Measurements from ENCODE around the gene SERGEF. TPM values are rescaled to one million over a fixed set of nuclear protein-coding genes. Genes with fewer than 3 reads are reported as not detected.

Gene SERGEF
- 18.1 and 19.4 TPM in 2 replicates for total RNA-seq (2012; rRNA removed)
- 12.2 and 12.9 TPM in 2 replicates for polyA plus RNA-seq (2012; rRNA removed)
- 9.4 and 13.1 TPM in 2 replicates for polyA plus RNA-seq (2012; cell fraction: cytosol; rRNA removed)
- 5.3 and 16.1 TPM in 2 replicates for polyA plus RNA-seq (2012; cell fraction: nucleus; rRNA removed; ENCODE audit: low replicate concordance)
- Bru-seq, nascent RNA = percentile 57 among the genes with signal in this experiment
- BruChase-seq, experiment 1, labeled RNA remaining after a 6-hour chase = percentile 49 among the genes with signal in this experiment
- percentile 58 among the genes with signal in this experiment for BruChase-seq, experiment 2, labeled RNA remaining after a 2-hour chase
- long read RNA-seq, partial matches to known transcripts = 2 of 15 reads
- long read RNA-seq, other reads (novel, unspliced or antisense) = 7 of 15 reads

GRCh38 chr11:18012906-18013781, at the start of gene SERGEF:
Gene SERGEF, minus strand, starts transcription at chr11:18013047. Its CDS starts 37 bp downstream, at chr11:18013010.
- H3K27ac ChIP-seq (ENCODE audit: insufficient read depth, low read length) = peak within 1 kb of the TSS; percentile 46; the same call in 1 of the 2 replicates
- peaks cover 4% of the 10 kb centered on the region; the same call in 1 of the 2 replicates for H3K27me3 ChIP-seq (ENCODE audit: control insufficient read depth, insufficient read depth, low read length)
- BruUV-seq (replicated peaks) = no TSS peak
- H3K18ac ChIP-seq (ENCODE audit: low read depth, low read length) = 0 out of 2 replicates have a peak within 1 kb of the TSS, but pooled peaks have one; percentile 39
- ATAC-seq (ENCODE audit: low read depth) = peak; percentile 97
- H2AK9ac ChIP-seq (replicated peaks; ENCODE audit: low read depth, low read length, poor library complexity) = peak within 1 kb of the TSS; percentile 70
- H3K36me3 ChIP-seq (ENCODE audit: control insufficient read depth, insufficient read depth, low read length) = no peaks in the 10 kb centered on the region
- dilution Hi-C loops (cut with HindIII; ENCODE audit: low sequenced_read_pairs, unreplicated experiment) = no loop called here
- peak within 1 kb of the TSS; percentile 80 for H3K14ac ChIP-seq (replicated peaks; ENCODE audit: low read depth, low read length)
- POLR2A ChIA-PET (ENCODE audit: unreplicated experiment) = no interaction called here
- CTCF ChIA-PET = interaction anchor here (0.6 kb wide), 1 partner anchor 29 kb away, joined by 5 read pairs; no protein-coding TSS in a partner anchor
- peak within 1 kb of the TSS; percentile 82 for H3K9ac ChIP-seq (ENCODE audit: low read depth, low read length)
- H2BK15ac ChIP-seq (ENCODE audit: low read depth, low read length) = no peak within 1 kb of the TSS
- H4K20me1 ChIP-seq (ENCODE audit: insufficient read depth, low read length) = no peaks in the 10 kb centered on the region
- 0 out of 2 replicates have a peak, but pooled peaks cover 6% of the 10 kb centered on the region for H3K9me1 ChIP-seq (ENCODE audit: insufficient read depth, low read length)
- no peak within 1 kb of the TSS for H2BK5ac ChIP-seq (ENCODE audit: low read depth, low read length, poor library complexity, severe bottlenecking)
- H4K91ac ChIP-seq (ENCODE audit: insufficient read depth, low read depth, low read length) = no peak within 1 kb of the TSS
- peak; percentile 31; the same call in 1 of the 2 replicates for TF ChIP-seq MXI1 (IDR thresholded peaks at IDR 0.05; ENCODE audit: borderline replicate concordance, low read depth, low read length)
- TF ChIP-seq, protein P1, sequence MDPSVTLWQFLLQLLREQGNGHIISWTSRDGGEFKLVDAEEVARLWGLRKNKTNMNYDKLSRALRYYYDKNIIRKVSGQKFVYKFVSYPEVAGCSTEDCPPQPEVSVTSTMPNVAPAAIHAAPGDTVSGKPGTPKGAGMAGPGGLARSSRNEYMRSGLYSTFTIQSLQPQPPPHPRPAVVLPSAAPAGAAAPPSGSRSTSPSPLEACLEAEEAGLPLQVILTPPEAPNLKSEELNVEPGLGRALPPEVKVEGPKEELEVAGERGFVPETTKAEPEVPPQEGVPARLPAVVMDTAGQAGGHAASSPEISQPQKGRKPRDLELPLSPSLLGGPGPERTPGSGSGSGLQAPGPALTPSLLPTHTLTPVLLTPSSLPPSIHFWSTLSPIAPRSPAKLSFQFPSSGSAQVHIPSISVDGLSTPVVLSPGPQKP (IDR thresholded peaks at IDR 0.05; ENCODE audit: borderline replicate concordance, low read depth, low read length) = no peak
- TF ChIP-seq BHLHE40 (IDR thresholded peaks at IDR 0.05; ENCODE audit: low read depth, low read length) = peak; percentile 75
- peak; percentile 68; the same call in 1 of the 2 replicates for TF ChIP-seq MAZ (IDR thresholded peaks at IDR 0.05; ENCODE audit: borderline replicate concordance, low read depth, low read length)
- peaks cover 4% of the 10 kb centered on the region for H3K4me1 ChIP-seq (ENCODE audit: control insufficient read depth, insufficient read depth, low read length)
- peak within 1 kb of the TSS; percentile 98 for H3K4me2 ChIP-seq (ENCODE audit: low read depth, low read length)
- 0% methylated on average over 9 of the region's 93 CpGs; no CpG with 5 or more reads in 1 of the 2 experiments for WGBS, 2 experiments (ENCODE audit: extremely low coverage in 2 of 2, insufficient read length in 1 of 2)
- H3K23ac ChIP-seq (ENCODE audit: low read depth, low read length) = peak within 1 kb of the TSS; percentile 77
- no peak within 1 kb of the TSS; the same call in 1 of the 2 replicates for H2BK20ac ChIP-seq (ENCODE audit: low read depth, low read length)
- H2AFZ ChIP-seq (replicated peaks; ENCODE audit: low read length, poor library complexity) = peak within 1 kb of the TSS; percentile 97
- H3K79me1 ChIP-seq (ENCODE audit: low read depth in 1 of 2, low read length in 2 of 2) = peaks cover 5 to 11% of the 10 kb centered on the region in 2 experiments; a peak in 3 of 4 replicates
- no peak within 1 kb of the TSS for H3K56ac ChIP-seq (ENCODE audit: extremely low read depth, insufficient read depth, low read length)
- peak; percentile 84 for DNase-seq
- H3K4ac ChIP-seq (ENCODE audit: low read depth, low read length) = peak within 1 kb of the TSS; percentile 86
- H2AK5ac ChIP-seq (ENCODE audit: low read depth, low read length) = no peak within 1 kb of the TSS
- H2BK120ac ChIP-seq (ENCODE audit: low read depth, low read length) = peak within 1 kb of the TSS; percentile 55; the same call in 1 of the 2 replicates
- no peaks in the 10 kb centered on the region for H3K9me3 ChIP-seq (ENCODE audit: control insufficient read depth, insufficient read depth, low read length)
- peak within 1 kb of the TSS; percentile 92 for H3K4me3 ChIP-seq (ENCODE audit: insufficient read depth, low read depth, low read length)
- in situ Hi-C loops (cut with MboI; ENCODE audit: low sequenced_read_pairs) = no loop called here
- peak within 1 kb of the TSS; percentile 52; the same call in 1 of the 2 replicates for H4K5ac ChIP-seq (ENCODE audit: low read depth, low read length)
- H4K8ac ChIP-seq (ENCODE audit: low read depth in 2 of 2, low read length in 2 of 2) = peak within 1 kb of the TSS; percentile 46 to 81; a peak in 3 of 4 replicates
- intact Hi-C loops (cut with micrococcal nuclease) = loop anchor here (5.0 kb wide), 1 partner anchor 94 kb away; the partner anchor contains the start of gene SAAL1

All from IMR-90 (cell line).